NT2/D1 (cell line): ENCODE results near the gene MCOLN2.

Experiments
- SUZ12 ChIP-seq: IDR thresholded peaks from 2 replicates; pipeline ENCODE4 v1.6.1; 2011; ENCODE audit not compliant: insufficient read length, insufficient read depth; ENCODE audit errors: extremely low read depth
- ZNF274 ChIP-seq: IDR thresholded peaks from 2 replicates; pipeline ENCODE4 v1.6.1; 2011; ENCODE audit warnings: mild to moderate bottlenecking, low read depth, low read length

- TF ChIP-seq ZNF274: no peak
- TF ChIP-seq SUZ12: no peak
Measured at GRCh38 chr1:84892705-84893618, 104.0 kb downstream of the MCOLN2 start, which contains the start of gene LPAR3.
